HFF-Myc (cell line): ENCODE results near the gene WDCP.
"Not testable (repeated sequence)": the region's sequence is repeated elsewhere in the genome, so short reads cannot be mapped to it uniquely, and the experiment has no call there.

Experiments used
- DNase-seq: peaks from one replicate; pipeline ENCODE4 v3.0.0-alpha.2; 2011; ENCODE audit warnings: low read depth; ENCODE audit errors: extremely low read depth
- H3K4me3 ChIP-seq: replicated peaks from 2 replicates; pipeline ENCODE4 v1.5.1; 2011; ENCODE audit warnings: low read depth, mild to moderate bottlenecking, control low read depth, low read length
- TF ChIP-seq, protein P1 (sequence below): IDR thresholded peaks from 2 replicates; pipeline ENCODE4 v1.5.1; 2012; ENCODE audit warnings: mild to moderate bottlenecking, low read depth, low read length, control low read depth; ENCODE audit errors: missing control alignments

Gene WDCP, protein sequence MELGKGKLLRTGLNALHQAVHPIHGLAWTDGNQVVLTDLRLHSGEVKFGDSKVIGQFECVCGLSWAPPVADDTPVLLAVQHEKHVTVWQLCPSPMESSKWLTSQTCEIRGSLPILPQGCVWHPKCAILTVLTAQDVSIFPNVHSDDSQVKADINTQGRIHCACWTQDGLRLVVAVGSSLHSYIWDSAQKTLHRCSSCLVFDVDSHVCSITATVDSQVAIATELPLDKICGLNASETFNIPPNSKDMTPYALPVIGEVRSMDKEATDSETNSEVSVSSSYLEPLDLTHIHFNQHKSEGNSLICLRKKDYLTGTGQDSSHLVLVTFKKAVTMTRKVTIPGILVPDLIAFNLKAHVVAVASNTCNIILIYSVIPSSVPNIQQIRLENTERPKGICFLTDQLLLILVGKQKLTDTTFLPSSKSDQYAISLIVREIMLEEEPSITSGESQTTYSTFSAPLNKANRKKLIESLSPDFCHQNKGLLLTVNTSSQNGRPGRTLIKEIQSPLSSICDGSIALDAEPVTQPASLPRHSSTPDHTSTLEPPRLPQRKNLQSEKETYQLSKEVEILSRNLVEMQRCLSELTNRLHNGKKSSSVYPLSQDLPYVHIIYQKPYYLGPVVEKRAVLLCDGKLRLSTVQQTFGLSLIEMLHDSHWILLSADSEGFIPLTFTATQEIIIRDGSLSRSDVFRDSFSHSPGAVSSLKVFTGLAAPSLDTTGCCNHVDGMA

DNA sequence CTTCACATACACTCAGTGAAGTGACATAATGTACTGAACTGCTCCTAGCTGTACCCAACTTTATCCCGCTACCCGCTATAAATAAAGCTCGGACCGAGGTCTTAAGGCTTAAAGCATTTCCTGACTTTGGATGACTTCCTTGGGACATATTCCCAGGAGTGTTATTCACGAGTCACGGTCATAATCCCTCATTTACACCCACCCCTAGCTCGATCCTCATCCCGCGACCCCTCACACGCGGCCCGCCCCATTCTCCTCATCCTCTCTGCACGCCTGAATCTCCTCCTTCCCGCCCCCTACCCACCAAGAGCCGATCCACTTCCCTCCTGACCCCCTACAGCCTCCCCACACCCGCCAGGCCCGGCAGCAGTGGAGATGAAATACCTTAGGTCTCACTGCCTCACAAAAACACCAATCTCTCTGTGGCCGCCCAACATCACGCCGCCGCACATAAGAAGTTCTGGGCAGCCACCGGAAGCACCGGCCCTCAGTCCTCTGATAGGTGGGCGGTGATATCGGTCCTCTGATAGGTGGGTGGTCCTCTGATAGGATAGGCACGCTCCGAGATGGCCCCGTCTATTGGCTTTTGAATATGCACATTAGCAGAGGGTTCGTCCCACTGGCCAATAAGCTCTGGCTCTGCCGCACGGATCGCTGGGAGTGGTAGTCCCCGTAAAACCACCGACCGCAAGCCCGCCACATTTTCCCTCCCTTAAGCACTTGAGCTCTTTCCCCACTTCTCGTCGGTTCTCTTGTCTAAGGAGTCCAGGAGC lies at the start of gene WDCP:
Gene WDCP (minus strand): TSS at position 462 of the 773 bp plus-strand sequence. CDS start 7,897 bp downstream, outside the sequence.
- TF ChIP-seq, protein P1, sequence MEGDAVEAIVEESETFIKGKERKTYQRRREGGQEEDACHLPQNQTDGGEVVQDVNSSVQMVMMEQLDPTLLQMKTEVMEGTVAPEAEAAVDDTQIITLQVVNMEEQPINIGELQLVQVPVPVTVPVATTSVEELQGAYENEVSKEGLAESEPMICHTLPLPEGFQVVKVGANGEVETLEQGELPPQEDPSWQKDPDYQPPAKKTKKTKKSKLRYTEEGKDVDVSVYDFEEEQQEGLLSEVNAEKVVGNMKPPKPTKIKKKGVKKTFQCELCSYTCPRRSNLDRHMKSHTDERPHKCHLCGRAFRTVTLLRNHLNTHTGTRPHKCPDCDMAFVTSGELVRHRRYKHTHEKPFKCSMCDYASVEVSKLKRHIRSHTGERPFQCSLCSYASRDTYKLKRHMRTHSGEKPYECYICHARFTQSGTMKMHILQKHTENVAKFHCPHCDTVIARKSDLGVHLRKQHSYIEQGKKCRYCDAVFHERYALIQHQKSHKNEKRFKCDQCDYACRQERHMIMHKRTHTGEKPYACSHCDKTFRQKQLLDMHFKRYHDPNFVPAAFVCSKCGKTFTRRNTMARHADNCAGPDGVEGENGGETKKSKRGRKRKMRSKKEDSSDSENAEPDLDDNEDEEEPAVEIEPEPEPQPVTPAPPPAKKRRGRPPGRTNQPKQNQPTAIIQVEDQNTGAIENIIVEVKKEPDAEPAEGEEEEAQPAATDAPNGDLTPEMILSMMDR, result no peak
- H3K4me3 ChIP-seq, result peak within 1 kb of the TSS; percentile 90
- DNase-seq, result peak; percentile 98

GRCh38 chr2:24095171-24095677 lies 48.0 kb upstream of the WDCP start:
- not testable (repeated sequence) for H3K4me3 ChIP-seq, DNase-seq

GRCh38 chr2:24093270-24093669 lies 46.1 kb upstream of the WDCP start:
- not testable (repeated sequence) for DNase-seq, H3K4me3 ChIP-seq

DNA sequence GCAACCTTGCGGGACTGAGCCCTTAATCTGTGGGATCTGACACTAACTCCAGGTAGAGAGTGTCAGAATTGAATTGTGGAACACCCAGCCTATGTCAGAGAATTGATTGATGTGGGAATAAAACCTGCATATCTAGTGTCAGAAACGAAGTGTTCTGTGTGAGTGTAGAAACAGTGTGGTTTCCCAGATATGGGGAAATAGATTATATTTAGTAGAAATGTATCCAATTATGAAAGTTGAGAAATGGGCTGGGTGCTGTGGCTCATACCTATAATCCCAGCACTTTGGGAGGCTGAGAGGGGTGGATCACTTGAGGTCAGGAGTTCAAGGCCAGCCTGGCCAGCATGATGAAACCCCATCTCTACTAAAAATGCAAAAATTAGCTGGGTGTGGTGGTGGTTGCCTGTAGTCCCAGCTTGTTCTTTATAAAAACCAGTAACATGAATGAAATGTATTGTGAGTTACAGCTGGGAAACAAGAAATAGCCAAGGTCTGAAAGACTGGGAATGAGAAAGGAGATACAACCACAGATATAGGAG lies 41.7 kb upstream of the WDCP start:
- H3K4me3 ChIP-seq, result no peak overlapping the region
- TF ChIP-seq, protein P1, result no peak
- DNase-seq, result no peak

DNA sequence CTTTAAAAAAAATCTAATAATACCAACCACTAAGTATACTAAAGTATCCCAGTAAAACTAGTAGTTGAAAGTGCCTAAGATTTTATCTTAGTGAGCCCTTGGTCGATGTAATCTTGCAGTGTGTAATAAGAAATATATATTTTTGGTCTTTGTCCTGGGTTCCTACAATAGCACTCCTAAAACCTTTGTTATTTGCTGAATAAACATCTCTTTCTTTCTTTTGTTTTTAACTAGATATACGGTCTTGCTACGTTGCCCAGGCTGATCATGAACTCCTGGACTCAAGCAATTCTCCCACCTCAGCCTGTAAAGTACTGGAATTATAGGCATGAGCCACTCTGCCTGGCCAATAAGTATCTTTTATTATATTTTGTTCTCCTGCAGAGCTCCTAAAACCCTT lies 39.8 kb upstream of the WDCP start:
- H3K4me3 ChIP-seq, result no peak overlapping the region
- TF ChIP-seq, protein P1, result no peak
- no peak for DNase-seq

DNA sequence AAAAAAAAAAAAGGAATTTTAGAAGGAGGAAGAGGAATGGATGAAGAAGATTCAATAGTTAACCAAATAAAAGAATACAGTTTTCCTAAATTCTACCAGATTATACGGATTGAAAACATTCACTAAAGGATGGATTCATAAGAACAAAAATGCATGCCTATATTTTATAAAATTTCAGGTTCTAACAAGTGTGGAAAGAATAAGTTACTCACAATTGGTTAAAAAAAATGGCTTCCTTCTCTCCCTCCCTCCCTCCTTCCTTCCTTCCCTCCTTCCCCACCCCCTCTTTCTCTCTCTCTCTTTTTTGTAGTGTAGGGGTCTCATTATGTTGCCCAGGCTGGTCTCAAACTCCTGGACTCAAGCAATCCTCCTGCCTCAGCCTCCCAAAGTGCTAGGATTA lies 39.0 kb upstream of the WDCP start:
- TF ChIP-seq, protein P1, result no peak

GRCh38 chr2:24085200-24085489 lies 38.0 kb upstream of the WDCP start:
- peak overlapping the region; percentile 73 for H3K4me3 ChIP-seq
- TF ChIP-seq, protein P1, result no peak
- DNase-seq, result no peak

More for the DNA sequence above, 39.0 kb upstream of the WDCP start:
- H3K4me3 ChIP-seq, result no peak overlapping the region
- no peak for DNase-seq
